T-helper 1 cell treated with Interleukin-12 subunit alpha and Interleukin-12 subunit beta and Interleukin-4 antibody, amounts not matched to agents 30 μg/mL and 1 μg/mL, for 36 hours (primary cell): ENCODE measurements around the gene DCST2.

Experiments
- H3K27ac Mint-ChIP-seq: one replicate; pipeline ENCODE4 v1.8.0; 2021; ENCODE audit warnings: mild to moderate bottlenecking, mixed read lengths
- H3K27me3 Mint-ChIP-seq: one replicate; pipeline ENCODE4 v1.8.0; 2021; ENCODE audit warnings: low read depth, mixed read lengths
- H3K36me3 Mint-ChIP-seq: one replicate; pipeline ENCODE4 v1.8.0; 2021; ENCODE audit warnings: low read depth, mixed read lengths
- H3K4me1 Mint-ChIP-seq: one replicate; pipeline ENCODE4 v1.8.0; 2021; ENCODE audit warnings: low read depth, mixed read lengths
- H3K4me3 Mint-ChIP-seq: one replicate; pipeline ENCODE4 v1.8.0; 2021; ENCODE audit warnings: mild to moderate bottlenecking, moderate library complexity, mixed read lengths
- H3K9me3 Mint-ChIP-seq: one replicate; pipeline ENCODE4 v1.8.0; 2021; ENCODE audit warnings: mixed read lengths

The DCST2 gene

DNA sequence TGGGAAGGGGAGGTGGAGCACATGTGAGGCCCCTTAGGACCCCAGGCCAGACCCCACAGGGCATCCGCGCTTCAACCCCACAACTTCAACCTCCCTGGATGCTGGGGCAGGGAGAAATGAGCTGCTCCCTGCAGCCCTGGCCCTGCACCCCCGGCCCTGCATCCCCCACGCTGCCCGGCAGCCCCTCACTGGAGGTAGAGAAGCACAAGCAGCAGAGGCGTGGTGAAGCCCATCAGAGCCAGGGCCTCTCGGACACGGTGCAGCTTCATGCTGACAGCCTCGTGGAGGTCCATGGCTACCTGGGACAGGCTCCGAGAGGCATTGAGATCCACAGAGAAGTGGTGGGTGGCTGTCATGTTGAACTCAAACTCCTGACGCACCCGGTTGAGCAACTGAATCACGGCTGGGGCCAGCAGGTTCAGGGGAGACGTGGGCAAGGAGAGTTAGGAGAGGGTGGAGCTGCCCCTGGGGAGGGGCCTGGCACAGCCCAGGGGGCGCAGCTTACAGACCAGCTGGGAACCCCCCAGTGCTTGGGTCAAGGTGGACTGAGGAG lies 3.3 kb downstream of the DCST2 start:
- Mint-ChIP-seq H3K36me3 (no peaks in the 10 kb centered on the region), H3K4me3 (no peak overlapping the region), H3K27me3 (no peaks in the 10 kb centered on the region), H3K9me3 (no peaks in the 10 kb centered on the region), H3K27ac (no peak overlapping the region), H3K4me1 (no peaks in the 10 kb centered on the region)

- no peak overlapping the region for H3K4me3 Mint-ChIP-seq
- H3K4me1 Mint-ChIP-seq, result no peaks in the 10 kb centered on the region
- no peak overlapping the region for H3K27ac Mint-ChIP-seq
- no peaks in the 10 kb centered on the region for H3K9me3 Mint-ChIP-seq
- no peaks in the 10 kb centered on the region for H3K36me3 Mint-ChIP-seq
- no peaks in the 10 kb centered on the region for H3K27me3 Mint-ChIP-seq
These were observed 3.9 kb downstream of the DCST2 start for GRCh38 chr1:155029513-155030242.

- peaks cover 4% of the 10 kb centered on the region for H3K4me1 Mint-ChIP-seq
- no peak overlapping the region for H3K4me3 Mint-ChIP-seq
- H3K36me3 Mint-ChIP-seq, result no peaks in the 10 kb centered on the region
- no peak overlapping the region for H3K27ac Mint-ChIP-seq
- no peaks in the 10 kb centered on the region for H3K9me3 Mint-ChIP-seq
- H3K27me3 Mint-ChIP-seq, result no peaks in the 10 kb centered on the region
These were observed 7.0 kb downstream of the DCST2 start for GRCh38 chr1:155026588-155026987.

GRCh38 chr1:155026154-155026553 lies 7.4 kb downstream of the DCST2 start:
- Mint-ChIP-seq H3K4me1 (peaks cover 7% of the 10 kb centered on the region), H3K27me3 (no peaks in the 10 kb centered on the region), H3K27ac (no peak overlapping the region), H3K36me3 (no peaks in the 10 kb centered on the region), H3K9me3 (no peaks in the 10 kb centered on the region), H3K4me3 (no peak overlapping the region)

GRCh38 chr1:155024315-155024714 lies 9.3 kb downstream of the DCST2 start:
- Mint-ChIP-seq H3K27ac (no peak overlapping the region), H3K9me3 (no peaks in the 10 kb centered on the region), H3K4me3 (no peak overlapping the region), H3K27me3 (no peaks in the 10 kb centered on the region), H3K4me1 (peaks cover 11% of the 10 kb centered on the region), H3K36me3 (peaks cover 8% of the 10 kb centered on the region)

DNA sequence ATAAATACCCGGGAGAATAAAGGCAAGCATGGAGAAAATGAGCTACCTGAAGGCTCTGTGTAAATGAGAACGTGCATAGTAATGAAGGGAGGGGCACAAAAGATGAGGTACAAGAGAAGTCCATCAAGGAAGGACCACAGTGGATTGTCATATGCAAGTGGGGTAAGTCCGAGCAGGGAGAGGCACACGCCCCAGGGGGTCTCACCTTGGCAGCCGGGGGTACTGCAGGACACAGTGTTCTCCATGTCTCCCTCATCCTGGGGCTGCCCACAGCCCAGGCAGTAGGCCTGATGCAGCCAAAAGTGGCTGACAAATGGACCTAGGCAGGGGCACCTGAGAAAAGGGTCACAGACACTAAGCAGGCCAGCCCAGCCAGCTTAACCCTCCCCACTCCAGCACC lies 10.0 kb downstream of the DCST2 start:
- peaks cover 17% of the 10 kb centered on the region for H3K4me1 Mint-ChIP-seq
- no peak overlapping the region for H3K4me3 Mint-ChIP-seq
- no peak overlapping the region for H3K27ac Mint-ChIP-seq
- H3K9me3 Mint-ChIP-seq, result no peaks in the 10 kb centered on the region
- peaks cover 11% of the 10 kb centered on the region for H3K36me3 Mint-ChIP-seq
- no peaks in the 10 kb centered on the region for H3K27me3 Mint-ChIP-seq

GRCh38 chr1:155022927-155023236 lies 10.7 kb downstream of the DCST2 start:
- Mint-ChIP-seq H3K27me3 (no peaks in the 10 kb centered on the region), H3K36me3 (peaks cover 12% of the 10 kb centered on the region), H3K9me3 (no peaks in the 10 kb centered on the region), H3K4me1 (peaks cover 19% of the 10 kb centered on the region), H3K27ac (no peak overlapping the region), H3K4me3 (no peak overlapping the region)

DNA sequence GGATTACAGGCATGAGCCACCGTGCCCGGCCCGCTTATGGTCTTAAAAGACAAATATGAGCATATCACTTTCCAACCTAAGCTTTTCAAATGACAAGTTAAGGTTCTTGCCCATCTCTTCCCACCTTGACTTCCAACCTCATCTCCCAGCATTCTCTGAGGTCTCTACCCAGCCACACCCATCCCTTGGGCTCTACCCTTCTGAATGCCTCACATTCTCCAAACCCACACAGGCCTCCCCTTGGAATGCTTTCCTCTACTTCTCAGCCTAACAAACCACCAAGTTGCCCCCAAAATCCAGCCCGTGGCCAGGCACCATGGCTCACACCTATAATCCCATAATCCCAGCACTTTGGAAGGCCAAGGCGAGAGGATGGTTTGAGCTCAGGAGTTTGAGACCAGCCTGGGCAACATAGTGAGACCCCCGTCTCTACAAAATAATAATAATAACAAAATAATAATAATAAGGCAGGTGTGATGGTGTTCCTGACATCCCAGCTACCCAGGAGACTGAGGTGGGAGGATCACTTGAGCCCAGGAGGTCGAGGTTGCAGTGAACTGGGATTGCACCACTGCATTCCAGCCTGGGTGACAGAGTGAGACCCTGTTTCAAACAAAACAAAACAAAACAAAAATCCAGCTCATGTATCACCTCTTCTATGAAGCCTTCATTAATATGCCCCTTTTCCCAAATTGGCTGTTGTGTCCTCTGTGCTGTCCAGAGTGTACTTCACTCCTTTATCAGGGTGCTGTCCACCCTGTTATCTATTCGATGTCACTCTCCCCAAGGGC lies 11.2 kb downstream of the DCST2 start:
- peaks cover 12% of the 10 kb centered on the region for H3K36me3 Mint-ChIP-seq
- no peak overlapping the region for H3K27ac Mint-ChIP-seq
- no peak overlapping the region for H3K4me3 Mint-ChIP-seq
- H3K4me1 Mint-ChIP-seq, result peaks cover 23% of the 10 kb centered on the region
- no peaks in the 10 kb centered on the region for H3K27me3 Mint-ChIP-seq
- no peaks in the 10 kb centered on the region for H3K9me3 Mint-ChIP-seq

GRCh38 chr1:155019377-155020245 lies 14.0 kb downstream of the DCST2 start:
- Mint-ChIP-seq H3K27ac (peak overlapping the region; percentile 63), H3K36me3 (peaks cover 25% of the 10 kb centered on the region), H3K9me3 (no peaks in the 10 kb centered on the region), H3K27me3 (no peaks in the 10 kb centered on the region), H3K4me1 (peaks cover 40% of the 10 kb centered on the region), H3K4me3 (no peak overlapping the region)

DNA sequence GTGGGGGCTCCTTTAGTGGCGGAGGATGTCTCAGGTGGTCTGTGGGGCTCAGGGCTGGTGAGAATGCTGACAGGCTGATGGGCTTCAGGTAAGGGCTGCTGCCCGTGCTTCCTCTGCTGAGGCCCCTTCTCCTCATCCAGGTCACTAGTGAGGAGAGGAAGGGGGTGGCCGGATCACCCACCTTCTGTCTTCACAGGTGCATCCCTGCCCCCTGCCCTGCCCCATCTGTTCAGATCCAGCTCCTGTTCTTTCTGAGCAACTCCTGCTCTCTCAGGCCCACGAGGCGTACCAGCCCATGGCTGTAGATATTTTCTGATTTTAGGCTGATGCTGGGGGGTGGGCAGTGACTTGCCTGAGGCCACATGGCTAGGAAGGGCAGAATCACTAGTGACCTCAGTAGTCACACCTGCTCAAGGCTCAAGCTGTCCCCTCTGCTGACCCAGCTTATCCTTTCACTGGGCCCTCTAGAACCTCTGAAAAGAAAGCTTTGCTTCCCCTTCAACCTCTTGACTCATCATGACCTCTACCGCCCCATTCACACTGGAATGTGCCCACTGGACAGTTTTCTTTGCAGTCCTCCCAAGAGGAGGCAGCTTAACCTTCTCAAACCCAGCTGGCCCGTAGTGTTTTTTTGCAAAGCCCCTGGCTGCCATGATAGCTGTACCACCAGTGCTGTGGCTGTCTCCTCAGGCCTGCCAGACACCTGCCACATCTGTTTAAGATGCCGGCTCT lies 14.8 kb downstream of the DCST2 start:
- H3K9me3 Mint-ChIP-seq, result no peaks in the 10 kb centered on the region
- H3K4me3 Mint-ChIP-seq, result no peak overlapping the region
- H3K27ac Mint-ChIP-seq, result peak overlapping the region; percentile 20
- peaks cover 45% of the 10 kb centered on the region for H3K4me1 Mint-ChIP-seq
- peaks cover 33% of the 10 kb centered on the region for H3K36me3 Mint-ChIP-seq
- no peaks in the 10 kb centered on the region for H3K27me3 Mint-ChIP-seq

DNA sequence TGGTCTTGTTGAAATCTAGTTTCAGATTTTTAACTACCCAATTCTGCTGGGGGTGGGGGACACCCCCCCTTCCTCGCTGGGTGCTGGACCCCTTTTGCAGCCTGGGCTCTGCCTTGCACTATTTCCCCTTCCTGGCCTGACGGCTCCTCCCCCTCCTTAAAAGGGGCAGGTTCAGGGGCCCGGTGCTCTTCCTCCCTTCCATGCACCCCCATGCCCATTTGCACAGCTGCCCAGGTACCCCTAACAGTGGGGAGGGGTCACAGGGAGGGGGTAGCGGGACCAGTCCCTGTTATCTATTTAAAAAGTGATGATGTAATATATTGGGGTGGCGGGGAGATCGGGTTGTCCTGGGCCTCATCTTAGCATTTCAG lies 15.7 kb downstream of the DCST2 start:
- peaks cover 52% of the 10 kb centered on the region for H3K4me1 Mint-ChIP-seq
- H3K36me3 Mint-ChIP-seq, result peaks cover 39% of the 10 kb centered on the region
- no peaks in the 10 kb centered on the region for H3K9me3 Mint-ChIP-seq
- H3K27ac Mint-ChIP-seq, result peak overlapping the region; percentile 68
- no peaks in the 10 kb centered on the region for H3K27me3 Mint-ChIP-seq
- peak overlapping the region; percentile 21 for H3K4me3 Mint-ChIP-seq

- Mint-ChIP-seq H3K4me1 (peaks cover 58% of the 10 kb centered on the region), H3K27me3 (no peaks in the 10 kb centered on the region), H3K4me3 (peak overlapping the region; percentile 21), H3K27ac (peak overlapping the region; percentile 52), H3K9me3 (no peaks in the 10 kb centered on the region), H3K36me3 (peaks cover 41% of the 10 kb centered on the region)
These were observed 16.3 kb downstream of the DCST2 start for GRCh38 chr1:155017041-155017945.

GRCh38 chr1:155016231-155016831 lies 17.2 kb downstream of the DCST2 start:
- H3K27me3 Mint-ChIP-seq, result no peaks in the 10 kb centered on the region
- H3K9me3 Mint-ChIP-seq, result no peaks in the 10 kb centered on the region
- H3K27ac Mint-ChIP-seq, result peak overlapping the region; percentile 86
- H3K36me3 Mint-ChIP-seq, result peaks cover 41% of the 10 kb centered on the region
- H3K4me3 Mint-ChIP-seq, result peak overlapping the region; percentile 68
- peaks cover 56% of the 10 kb centered on the region for H3K4me1 Mint-ChIP-seq
